Medulla oblongata (tissue), 1 donor: ENCODE measurements around the gene ETV3L.
A peak's percentile ranks its signal among the peaks of the same experiment; 100 is the strongest.
"Not testable (repeated sequence)": the region's sequence is repeated elsewhere in the genome, so short reads cannot be mapped to it uniquely, and the experiment has no call there.

Source experiments
- DNase-seq: peaks from one replicate; pipeline ENCODE4 v3.0.0-alpha.2; 2015; ENCODE audit errors: extremely low spot score

Gene ETV3L

DNA sequence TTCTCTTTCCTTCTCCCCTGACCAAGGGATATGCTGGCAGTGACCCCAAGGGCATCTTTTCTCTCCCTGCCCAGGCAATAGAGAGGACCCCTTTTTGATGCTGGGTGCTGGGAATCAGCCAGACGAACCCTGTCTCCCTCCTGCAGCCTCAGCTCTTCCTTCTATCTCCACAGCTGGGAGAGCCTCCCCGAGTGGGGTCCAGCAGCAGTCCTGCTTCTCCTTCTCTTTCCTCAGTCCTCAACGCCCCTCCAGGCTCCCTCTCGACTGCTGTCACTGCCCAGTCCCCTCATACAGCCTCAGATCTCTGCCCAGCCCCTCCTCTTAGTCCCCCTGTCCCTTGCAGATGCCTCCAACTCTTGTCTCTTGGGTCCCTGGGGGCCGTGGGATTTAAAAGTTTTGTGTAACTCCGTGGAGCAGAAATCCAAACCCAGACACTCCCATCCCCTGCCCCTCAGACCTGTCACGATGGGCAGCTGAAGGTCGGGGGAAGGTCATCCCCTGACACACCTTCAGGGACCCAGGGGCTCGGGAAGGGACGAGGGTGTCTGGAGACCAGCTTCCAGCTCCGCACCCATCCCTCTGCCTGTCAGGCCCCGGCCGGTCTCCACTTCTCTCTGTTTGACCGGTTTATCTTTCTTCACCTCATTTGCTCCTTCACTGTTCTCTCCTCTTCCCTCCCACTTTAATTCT lies 5.8 kb upstream of the ETV3L start:
- DNase-seq, result no peak

DNA sequence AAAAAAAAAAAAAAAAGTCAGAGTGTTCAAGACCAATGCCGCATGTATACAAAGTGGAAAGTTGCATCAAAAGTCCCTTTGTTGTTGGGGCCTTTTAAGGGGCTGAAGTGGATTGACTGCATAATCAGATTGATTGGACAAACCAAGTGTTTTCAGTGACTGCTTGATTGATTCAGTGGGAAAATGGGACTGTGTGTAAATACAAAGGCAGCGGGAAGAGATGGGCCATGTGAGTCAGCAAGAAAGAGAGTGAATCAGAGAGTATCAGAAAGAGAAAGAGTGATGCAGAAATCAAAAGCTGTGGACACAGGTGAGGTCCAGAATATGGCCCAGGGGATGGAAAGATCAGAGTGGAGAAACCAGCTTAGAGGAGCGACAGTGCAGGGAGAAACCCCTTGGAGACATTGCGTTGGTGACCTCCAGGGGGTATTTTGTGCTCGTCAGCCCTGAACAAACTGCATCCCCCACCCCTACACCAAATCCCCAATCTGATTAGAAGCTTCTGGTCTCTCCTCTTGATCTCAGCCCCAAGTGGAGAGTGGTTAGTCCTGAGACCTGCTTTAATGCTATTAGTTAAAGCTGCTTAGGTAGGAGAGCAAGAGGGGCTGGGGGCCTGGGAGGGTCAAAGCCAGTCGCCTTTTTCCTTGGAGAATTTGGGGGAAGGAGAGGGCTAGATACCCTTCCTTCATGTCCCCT lies 5.1 kb upstream of the ETV3L start:
- peak; percentile 17 for DNase-seq

DNA sequence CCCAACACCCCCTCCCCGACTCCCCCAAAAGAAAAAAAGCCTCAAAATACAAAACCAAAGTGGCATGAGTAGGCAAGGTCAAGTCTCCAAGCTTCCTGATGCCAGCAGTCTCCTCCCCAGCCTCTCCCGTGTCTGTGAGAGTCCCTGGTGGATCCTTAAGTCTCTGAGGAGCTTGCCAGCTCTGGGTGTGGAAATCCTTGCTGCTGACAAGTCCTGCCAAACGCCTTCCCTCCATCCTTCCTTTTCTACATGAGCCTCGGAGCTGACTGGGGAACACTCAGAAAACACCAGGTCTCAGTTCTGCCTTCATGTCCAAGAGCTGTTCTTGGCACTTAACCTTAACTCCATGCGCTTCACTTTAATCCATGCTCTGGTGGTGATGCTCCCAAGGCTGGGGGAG lies 3.7 kb upstream of the ETV3L start:
- DNase-seq, result no peak

GRCh38 chr1:157101149-157101548 lies 1.5 kb upstream of the ETV3L start:
- DNase-seq, result no peak

DNA sequence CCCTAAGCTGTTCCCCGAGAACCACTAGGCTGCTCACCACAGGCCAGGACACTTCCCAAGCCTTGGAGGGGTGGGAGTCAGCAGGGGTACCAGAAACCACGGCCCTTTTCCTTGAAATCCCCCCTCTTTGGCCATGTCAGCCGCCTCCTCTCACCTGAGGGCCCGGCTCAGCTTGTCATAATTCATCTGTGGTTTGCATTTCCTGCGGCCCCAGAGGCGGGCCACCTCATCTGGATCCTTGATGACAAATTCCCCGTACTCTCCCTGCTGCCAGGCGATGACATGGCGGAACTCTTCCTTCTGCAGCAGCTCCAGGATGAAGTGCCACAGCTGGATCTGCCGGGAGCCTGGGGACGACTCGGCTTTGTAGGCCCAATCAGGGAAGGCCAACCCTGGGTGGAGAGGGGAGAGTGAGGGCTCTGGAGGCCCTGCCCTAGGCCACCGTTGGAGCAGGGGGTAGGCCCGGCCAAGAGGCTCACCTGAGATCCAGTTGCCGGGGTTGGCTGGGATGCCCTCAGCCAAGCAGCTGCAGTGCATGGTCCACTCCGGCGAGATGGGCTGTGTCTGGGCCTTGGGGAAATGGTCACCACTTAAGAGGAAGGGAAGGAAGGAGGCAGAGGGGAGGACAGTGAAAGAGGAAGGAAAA lies 498 bp downstream of the ETV3L start:
- not testable (repeated sequence) for DNase-seq

GRCh38 chr1:157098519-157098918 lies 1.1 kb downstream of the ETV3L start:
- no peak for DNase-seq

DNA sequence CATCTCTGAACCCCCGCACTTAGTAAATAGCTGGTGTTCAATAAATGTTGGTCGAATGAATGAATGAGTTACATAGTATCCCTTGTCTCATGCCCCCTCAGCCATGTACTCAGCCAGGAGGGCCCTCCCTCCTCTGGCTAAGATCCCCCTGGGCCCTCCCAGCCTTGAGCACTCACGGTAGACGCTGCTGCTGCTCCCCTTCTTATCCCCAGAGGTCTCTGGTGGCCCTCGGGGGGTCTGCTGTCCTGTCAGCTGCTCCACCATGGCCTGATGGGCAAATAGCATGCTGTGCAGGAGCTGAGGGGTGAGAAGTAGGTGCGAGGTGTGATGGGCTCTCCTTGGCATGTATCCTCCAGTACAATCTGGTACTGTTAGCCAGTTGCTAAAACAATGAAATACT lies 1.9 kb downstream of the ETV3L start:
- DNase-seq, result no peak

DNA sequence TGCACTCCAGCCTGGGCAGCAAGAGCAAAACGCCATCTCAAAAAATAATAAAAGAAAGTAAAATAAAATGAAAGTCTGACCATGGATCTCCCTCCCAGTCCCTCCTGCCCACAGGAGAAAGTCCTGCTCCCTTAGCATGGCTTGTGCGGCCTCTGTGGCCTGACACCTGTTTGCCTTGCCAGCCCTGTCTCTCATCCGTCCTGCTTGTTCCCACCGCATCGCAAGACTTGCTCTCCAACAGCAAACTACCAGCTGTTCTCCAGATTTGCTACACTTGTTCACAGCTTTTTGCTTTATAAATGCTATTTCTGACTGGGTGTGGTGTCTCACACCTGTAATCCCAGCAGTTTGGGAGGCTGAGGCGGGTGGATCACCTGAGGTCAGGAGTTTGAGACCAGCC lies 2.7 kb downstream of the ETV3L start:
- DNase-seq, result no peak

GRCh38 chr1:157095551-157095950 lies 4.1 kb downstream of the ETV3L start:
- no peak for DNase-seq

- no peak for DNase-seq
These were observed 4.5 kb downstream of the ETV3L start for GRCh38 chr1:157095091-157095490.

DNA sequence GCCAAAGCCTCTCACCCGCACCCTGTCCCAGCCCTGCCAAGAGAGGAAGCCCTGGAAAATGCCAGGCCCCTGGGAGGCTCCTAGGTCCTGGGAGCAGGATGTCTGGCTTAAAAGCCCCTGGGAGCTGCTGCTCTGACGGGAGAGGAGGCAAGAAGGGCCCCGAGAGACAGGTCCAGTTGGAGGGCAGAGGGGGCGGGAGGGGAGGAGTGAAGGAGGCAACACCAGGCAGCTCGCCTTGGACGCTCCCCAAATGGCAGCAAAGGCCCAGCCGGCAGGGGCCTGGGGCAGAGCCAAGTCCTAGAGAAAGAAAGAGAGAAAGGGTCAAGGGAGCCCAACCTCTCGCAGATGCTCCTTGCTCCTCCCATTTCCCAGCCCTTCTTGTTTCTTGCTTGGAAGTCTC lies 6.8 kb downstream of the ETV3L start:
- DNase-seq, result peak; percentile 44

- no peak for DNase-seq
These were observed 7.8 kb downstream of the ETV3L start for GRCh38 chr1:157091668-157092273.

GRCh38 chr1:157091186-157091585 lies 8.4 kb downstream of the ETV3L start:
- DNase-seq, result no peak

DNA sequence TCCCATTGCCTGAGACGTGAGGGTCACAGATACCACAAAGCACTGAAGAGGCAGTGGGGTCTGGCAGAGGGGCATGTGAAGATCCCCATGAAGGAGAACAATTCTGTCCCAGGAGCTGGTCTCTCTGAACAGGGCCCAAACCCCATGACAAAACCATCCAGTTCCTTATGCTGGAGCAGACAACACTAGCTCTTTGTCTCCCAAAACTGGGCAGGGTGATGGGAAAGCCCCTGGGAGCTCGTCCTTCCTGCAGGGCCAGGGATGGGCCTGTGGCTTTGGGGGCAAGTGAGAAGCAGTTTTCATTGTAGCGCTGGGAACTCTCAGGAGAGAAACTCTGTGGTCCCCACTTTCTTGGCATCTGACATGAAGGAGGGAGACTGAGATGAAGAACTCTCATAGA lies 8.8 kb downstream of the ETV3L start:
- DNase-seq, result no peak

- DNase-seq, result peak; percentile 92
These were observed 9.4 kb downstream of the ETV3L start for GRCh38 chr1:157090196-157090647.

DNA sequence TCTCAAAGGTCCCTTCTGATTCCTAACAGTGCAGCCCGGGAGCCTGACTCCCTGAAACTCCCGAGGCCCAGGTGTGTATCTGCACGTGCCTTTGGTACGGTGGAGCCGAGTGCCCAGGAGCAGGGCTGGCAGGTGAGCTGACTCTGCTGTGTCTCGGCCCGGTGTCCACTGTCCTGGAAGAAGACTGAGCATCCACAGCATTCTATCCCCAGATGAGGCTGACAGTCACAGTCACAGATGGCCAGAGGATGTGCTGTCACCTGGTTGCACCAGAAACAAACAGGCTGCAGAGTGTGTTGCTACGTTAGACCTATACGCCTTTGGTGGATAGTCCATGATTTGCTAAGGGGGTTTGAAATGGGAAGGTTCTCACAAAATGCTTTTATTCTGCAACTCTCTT lies 9.8 kb downstream of the ETV3L start:
- DNase-seq, result no peak

GRCh38 chr1:157088607-157089006 lies 11.0 kb downstream of the ETV3L start:
- DNase-seq, result no peak

GRCh38 chr1:157087030-157087429 lies 12.6 kb downstream of the ETV3L start:
- DNase-seq, result no peak

- no peak for DNase-seq
These were observed 13.3 kb downstream of the ETV3L start for GRCh38 chr1:157086299-157086698.

DNA sequence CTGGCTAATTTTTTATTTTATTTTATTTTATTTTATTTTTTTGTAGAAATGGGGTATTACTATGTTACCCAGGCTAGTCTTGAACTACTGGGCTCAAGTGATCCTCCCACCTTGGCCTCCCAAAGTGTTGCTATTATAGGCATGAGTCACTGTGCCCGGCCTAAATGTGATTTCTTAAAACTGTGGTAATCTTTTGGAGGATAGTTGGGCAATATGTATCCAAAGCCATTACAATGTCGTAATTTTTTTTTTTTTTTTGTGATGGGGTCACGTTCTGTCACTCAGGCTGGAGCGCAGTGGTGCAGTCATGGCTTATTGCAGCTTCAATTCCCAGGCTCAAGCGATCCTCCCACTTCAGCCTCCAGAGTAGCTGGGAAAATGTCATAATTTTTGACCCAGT lies 14.2 kb downstream of the ETV3L start:
- no peak for DNase-seq

DNA sequence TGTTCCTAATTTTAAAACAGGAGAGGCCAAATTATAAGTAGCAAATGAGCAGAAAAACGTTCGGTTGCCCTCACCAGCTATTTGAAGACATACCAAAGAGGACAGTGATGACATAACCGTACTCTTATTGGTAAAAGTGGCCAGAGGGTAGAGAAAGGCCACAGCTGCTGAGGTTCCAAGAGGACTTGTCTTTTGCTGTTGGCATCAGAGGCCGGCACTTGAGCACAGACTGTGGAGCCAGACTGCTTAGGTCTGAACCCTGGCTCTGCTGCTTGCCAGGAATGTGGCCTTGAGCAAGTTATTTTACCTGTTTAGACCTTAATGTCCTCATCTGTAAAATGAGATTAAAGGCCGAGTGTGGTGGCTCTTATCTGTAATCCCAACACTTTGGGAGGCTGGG lies 14.9 kb downstream of the ETV3L start:
- no peak for DNase-seq

DNA sequence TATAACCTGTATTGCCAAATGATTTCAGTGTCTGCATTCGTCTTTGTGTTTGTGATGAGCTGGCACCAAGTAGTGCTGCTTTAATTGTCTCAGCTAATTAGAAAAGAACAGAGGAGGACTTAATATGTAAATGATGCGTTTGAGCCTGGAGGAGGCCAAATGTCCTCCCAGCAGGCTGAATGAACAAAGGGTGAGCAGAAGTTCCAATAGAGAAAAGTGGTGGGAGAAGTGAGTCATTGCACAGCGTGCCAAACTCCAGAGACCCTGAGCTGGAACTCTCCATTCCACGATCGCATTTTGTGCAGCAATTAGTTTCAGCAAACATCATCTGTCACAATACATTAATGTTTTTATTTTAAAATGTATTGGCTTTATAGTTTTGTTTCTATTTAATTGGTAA lies 17.9 kb downstream of the ETV3L start:
- no peak for DNase-seq

DNA sequence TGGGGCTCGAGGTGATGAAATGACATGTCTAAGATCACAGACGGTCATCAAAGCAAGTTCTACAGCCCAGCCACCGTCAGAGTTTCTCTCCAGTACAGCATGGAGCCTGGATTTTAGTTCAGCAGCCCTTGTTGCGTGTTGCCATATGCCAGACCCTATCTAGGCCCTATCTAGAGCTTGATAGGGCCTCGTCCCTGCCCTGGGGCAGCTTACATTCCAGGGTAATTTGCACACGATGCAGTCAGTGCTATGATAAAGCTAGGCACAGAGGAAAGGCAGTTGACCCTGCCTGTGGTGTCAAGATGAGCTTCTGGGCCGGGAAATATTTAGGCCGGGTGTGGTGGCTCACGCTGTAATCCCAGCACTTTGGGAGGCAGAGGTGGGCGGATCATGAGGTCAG lies 18.9 kb downstream of the ETV3L start:
- no peak for DNase-seq
